Spleen (tissue), 11 donors: ENCODE results near the gene GADD45B. TPM values are rescaled to one million over a fixed set of nuclear protein-coding genes. Genes with fewer than 3 reads are reported as not detected.

Experiments used
- DNase-seq: peaks from one replicate; pipeline ENCODE4 v3.0.0-alpha.2; 2020
- H3K27ac ChIP-seq, 8 donors: fragments of 200-600 bp; sonication (generic) in 7 of 8; 1 replicate in 4 of 8; 2 replicates in 4 of 8; pipeline versions ENCODE4 v1.5.0 to v1.8.0; 2016 to 2021; ENCODE audit warnings: inconsistent platforms in 4 of 8, mild to moderate bottlenecking in 4 of 8, moderate library complexity in 1 of 8
- H3K27me3 ChIP-seq, 7 donors: fragments of 200-600 bp; sonication (generic) in 6 of 7; replicated peaks in 1 of 7; 1 replicate in 4 of 7; 2 replicates in 3 of 7; pipeline versions ENCODE4 v1.5.0 to v1.8.0; 2016 to 2021; ENCODE audit warnings: inconsistent platforms in 3 of 7, mild to moderate bottlenecking in 1 of 7
- H3K36me3 ChIP-seq, 6 donors: fragments of 200-600 bp; sonication (generic) in 5 of 6; 1 replicate in 4 of 6; 2 replicates in 2 of 6; pipeline versions ENCODE4 v1.5.0 to v1.8.0; 2016 to 2021; ENCODE audit warnings: inconsistent platforms in 2 of 6
- H3K4me1 ChIP-seq, 6 donors: fragments of 200-600 bp; sonication (generic) in 5 of 6; 1 replicate in 3 of 6; 2 replicates in 3 of 6; pipeline versions ENCODE4 v1.5.0 to v1.8.0; 2016 to 2021; ENCODE audit warnings: inconsistent platforms in 3 of 6
- H3K4me3 ChIP-seq, 8 donors: fragments of 200-600 bp; sonication (generic) in 7 of 8; 1 replicate in 4 of 8; 2 replicates in 4 of 8; pipeline versions ENCODE4 v1.5.0 to v1.8.0; 2016 to 2021; ENCODE audit warnings: inconsistent platforms in 4 of 8, mild to moderate bottlenecking in 4 of 8, moderate library complexity in 2 of 8
- H3K9me3 ChIP-seq, 8 donors: fragments of 200-600 bp; sonication (generic) in 7 of 8; 1 replicate in 4 of 8; 2 replicates in 4 of 8; pipeline versions ENCODE4 v1.5.0 to v1.8.0; 2016 to 2021; ENCODE audit warnings: inconsistent platforms in 4 of 8
- CTCF ChIP-seq, 11 experiments: fragments of 200-600 bp in 7 of 11; fragments of 450-650 bp in 4 of 11; sonication (generic) in 4 of 11; IDR thresholded peaks in 8 of 11; conservative IDR thresholded peaks in 3 of 11; 1 replicate in 7 of 11; 2 replicates in 4 of 11; pipeline versions ENCODE4 v1.4.0 to v1.8.0; 2016 to 2021; ENCODE audit warnings: antibody characterized with exemption in 11 of 11, inconsistent platforms in 4 of 11, mild to moderate bottlenecking in 1 of 11
- POLR2A ChIP-seq, 3 donors: fragments of 450-650 bp; IDR thresholded peaks; one replicate each; pipeline ENCODE4 v1.5.1; 2017; ENCODE audit warnings: antibody characterized with exemption in 3 of 3, mild to moderate bottlenecking in 1 of 3
- POLR2AphosphoS5 ChIP-seq, 3 donors: sonication (generic); formaldehyde crosslinking; IDR thresholded peaks; one replicate each; pipeline ENCODE4 v1.5.1; 2017; ENCODE audit warnings: antibody characterized with exemption in 3 of 3
- WGBS, 5 donors: extraction: QIAGEN DNeasy Blood & Tissue Kit in 3 of 5; methylation state at CpG; one replicate each; pipeline versions ENCODE4 v1.1.5 to v1.1.7; 2013 to 2018; 5-methylcytosine and 5-hydroxymethylcytosine counted together
- intact Hi-C: fragments of 100-400 bp; cut with DNase I; formaldehyde crosslinking; loops from one replicate; pipeline ENCODE4 v1.15.0; 2023; ENCODE audit warnings: low total_unique reads
- polyA plus RNA-seq, 3 donors: library from polyadenylated mRNA; stranded (reverse); fragments of 200-250 nt; gene quantifications; one replicate each; pipeline ENCODE4 v1.2.1, GENCODE V29; 2013
- total RNA-seq, 7 donors: library from RNA; depleted of rRNA in 3 of 7; stranded (reverse); fragments of >200 nt in 3 of 7; fragmentation: NEBNext Ultra II Directional in 4 of 7; extraction: Animal tissue kit (Norgen Biotek cat#: 25700) in 4 of 7; gene quantifications; one replicate each; pipeline versions ENCODE4 v1.1.0 to v1.2.1, GENCODE V29; 2016 to 2021
- donor health status: healthy with polysubstance abuse.
- donor health status: DM: no; HTN: no; CAD: no; lungs with moderate emphysema.
- donor health status: DM: no; HTN: no; CAD: no.
- donor health status: Bipolar disorder and iron deficiency.
- donor health status: healthy.
- donor health status: DM: no; HTN: no; CAD: no.
- donor health status: DM: yes; HTN: yes; CAD: no.

Gene GADD45B
- total and polyA plus RNA-seq, 10 donors = 40.6 to 114 (median 75.8) TPM

DNA sequence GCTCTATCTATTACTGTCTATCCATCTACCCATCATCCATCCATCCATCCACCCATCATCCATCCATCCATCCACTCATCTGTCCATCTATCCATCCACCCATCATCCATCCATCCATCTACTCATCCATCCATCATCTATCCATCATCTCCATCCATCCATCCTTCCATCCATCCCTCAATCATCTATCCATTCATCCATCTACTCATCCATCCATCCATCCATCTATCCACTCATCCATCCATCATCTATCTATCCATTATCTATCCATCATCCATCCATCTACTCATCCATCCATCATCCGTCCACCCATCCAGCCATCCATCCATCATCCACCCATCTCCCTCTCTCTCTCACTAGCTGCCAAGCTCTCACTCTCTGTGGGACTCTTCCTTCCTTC, 35.4 kb upstream of the GADD45B start:
- no peak for DNase-seq
- TF ChIP-seq CTCF (IDR thresholded peaks at IDR 0.05 in 8 of 11, conservative IDR thresholded peaks at IDR 0.05 in 3 of 11) (no peak), POLR2AphosphoS5 (IDR thresholded peaks at IDR 0.05) (no peak), POLR2A (IDR thresholded peaks at IDR 0.05) (no peak)
- Histone ChIP-seq H3K4me1 (no peaks in the 10 kb centered on the region), H3K36me3 (peaks cover 0 to 93% (median 37%) of the 10 kb centered on the region in 6 donors), H3K4me3 (no peak overlapping the region), H3K9me3 (no peaks in the 10 kb centered on the region), H3K27ac (no peak overlapping the region), H3K27me3 (no peaks in the 10 kb centered on the region)
- 93 to 100% (median 98%) methylated on average over 1 of the region's 1 CpG for WGBS, 5 donors
- intact Hi-C loops = no loop called here

DNA sequence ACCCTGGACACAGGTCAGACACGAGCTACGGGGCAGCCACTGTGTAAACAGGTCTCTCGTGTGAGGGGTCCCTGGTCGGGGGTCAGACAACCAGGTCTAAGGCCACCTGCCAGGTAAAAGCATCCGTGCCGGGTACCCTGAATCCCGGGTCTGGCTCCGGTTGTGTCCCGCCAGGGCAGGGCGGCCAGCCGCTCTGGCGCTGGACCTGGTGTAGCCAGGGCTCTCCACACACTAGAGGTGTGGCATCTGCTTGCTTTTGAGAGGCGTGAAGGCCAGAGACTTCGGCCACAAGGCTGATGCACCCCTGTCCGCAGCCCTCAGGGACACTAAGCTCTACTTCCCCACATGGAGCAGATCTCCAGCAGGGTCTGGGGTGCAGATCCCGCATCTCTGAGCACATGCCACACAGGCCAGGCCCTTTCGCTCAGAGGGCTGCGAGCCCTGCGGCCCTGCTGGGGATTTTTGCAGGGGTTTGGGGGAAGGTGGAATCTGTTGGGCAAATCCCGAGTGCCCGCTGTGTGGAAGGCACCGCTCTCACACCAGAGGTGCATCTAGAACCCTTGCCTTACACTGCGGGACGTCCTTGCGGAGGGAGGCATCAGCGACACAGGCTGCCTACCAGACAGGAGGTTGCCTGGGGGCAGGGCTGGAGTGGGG, 34.7 kb upstream of the GADD45B start:
- no peaks in the 10 kb centered on the region for H3K27me3 ChIP-seq
- DNase-seq = no peak
- no peak overlapping the region for H3K4me3 ChIP-seq
- no peak for TF ChIP-seq CTCF (IDR thresholded peaks at IDR 0.05 in 8 of 11, conservative IDR thresholded peaks at IDR 0.05 in 3 of 11)
- TF ChIP-seq POLR2AphosphoS5 (IDR thresholded peaks at IDR 0.05) = peak in 1 of 3 donors; percentile 15
- intact Hi-C loops = no loop called here
- WGBS, 5 donors = 96 to 99% (median 97%) methylated on average over 12 to 26 of the region's 26 CpGs
- peaks cover 1 to 3% (median 2%) of the 10 kb centered on the region in 6 donors for H3K4me1 ChIP-seq
- H3K27ac ChIP-seq = no peak overlapping the region
- peaks cover 0 to 86% (median 37%) of the 10 kb centered on the region in 6 donors for H3K36me3 ChIP-seq
- no peaks in the 10 kb centered on the region for H3K9me3 ChIP-seq

- no peak overlapping the region for H3K4me3 ChIP-seq
- peaks cover 0 to 72% (median 21%) of the 10 kb centered on the region in 6 donors for H3K36me3 ChIP-seq
- TF ChIP-seq POLR2AphosphoS5 (IDR thresholded peaks at IDR 0.05) = no peak
- no peak for TF ChIP-seq CTCF (IDR thresholded peaks at IDR 0.05 in 8 of 11, conservative IDR thresholded peaks at IDR 0.05 in 3 of 11)
- no peak for TF ChIP-seq POLR2A (IDR thresholded peaks at IDR 0.05)
- no peaks in the 10 kb centered on the region for H3K9me3 ChIP-seq
- peaks cover 7 to 19% (median 13%) of the 10 kb centered on the region in 6 donors for H3K4me1 ChIP-seq
- intact Hi-C loops = no loop called here
- no peak for DNase-seq
- no peaks in the 10 kb centered on the region for H3K27me3 ChIP-seq
- WGBS, 5 donors = 88 to 94% (median 92%) methylated on average over 8 to 22 of the region's 22 CpGs
- no peak overlapping the region for H3K27ac ChIP-seq
These were observed 32.7 kb upstream of the GADD45B start for GRCh38 chr19:2443116-2443784.

- Histone ChIP-seq H3K27ac (no peak overlapping the region), H3K4me3 (no peak overlapping the region), H3K27me3 (no peaks in the 10 kb centered on the region), H3K36me3 (peaks cover 0 to 72% (median 21%) of the 10 kb centered on the region in 6 donors), H3K9me3 (no peaks in the 10 kb centered on the region), H3K4me1 (peaks cover 7 to 19% (median 13%) of the 10 kb centered on the region in 6 donors)
- TF ChIP-seq POLR2A (IDR thresholded peaks at IDR 0.05) = no peak
- TF ChIP-seq POLR2AphosphoS5 (IDR thresholded peaks at IDR 0.05) = no peak
- no peak for TF ChIP-seq CTCF (IDR thresholded peaks at IDR 0.05 in 8 of 11, conservative IDR thresholded peaks at IDR 0.05 in 3 of 11)
- WGBS, 5 donors = 92 to 96% (median 92%) methylated on average over 14 to 17 of the region's 17 CpGs
- intact Hi-C loops = no loop called here
- DNase-seq = no peak
These were observed 32.1 kb upstream of the GADD45B start for GRCh38 chr19:2443785-2444182.
